Adipocyte (in vitro differentiated cells): ENCODE data around the gene CNOT10.
A peak's percentile ranks its signal among the peaks of the same experiment; 100 is the strongest.
"Not testable (repeated sequence)": the region's sequence is repeated elsewhere in the genome, so short reads cannot be mapped to it uniquely, and the experiment has no call there.

Experiments used
- DNase-seq: peaks from one replicate; pipeline ENCODE4 v3.0.0-alpha.2; 2015; ENCODE audit warnings: low read depth
- H3K27me3 ChIP-seq: replicated peaks from 2 replicates; pipeline ENCODE4 v1.7.0; 2013; ENCODE audit warnings: mild to moderate bottlenecking, low read length, moderate library complexity; ENCODE audit not compliant: control insufficient read depth, insufficient read depth
- H3K36me3 ChIP-seq: 2 replicates; pipeline ENCODE4 v1.7.0; 2013; ENCODE audit warnings: low read length, mild to moderate bottlenecking, moderate library complexity; ENCODE audit not compliant: control insufficient read depth, insufficient read depth, severe bottlenecking
- H3K4me1 ChIP-seq: 2 replicates; pipeline ENCODE4 v1.7.0; 2013; ENCODE audit warnings: mild to moderate bottlenecking, low read length, moderate library complexity; ENCODE audit not compliant: control insufficient read depth, insufficient read depth
- H3K4me3 ChIP-seq: 2 replicates; pipeline ENCODE4 v1.7.0; 2013; ENCODE audit warnings: mild to moderate bottlenecking, low read length, moderate library complexity
- H3K9ac ChIP-seq: 2 replicates; pipeline ENCODE4 v1.7.0; 2013; ENCODE audit warnings: mild to moderate bottlenecking, low read length, moderate library complexity
- H3K9me3 ChIP-seq: 2 replicates; pipeline ENCODE4 v1.7.0; 2013; ENCODE audit warnings: mild to moderate bottlenecking, low read length, moderate library complexity; ENCODE audit not compliant: control insufficient read depth

CNOT10 gene

DNA sequence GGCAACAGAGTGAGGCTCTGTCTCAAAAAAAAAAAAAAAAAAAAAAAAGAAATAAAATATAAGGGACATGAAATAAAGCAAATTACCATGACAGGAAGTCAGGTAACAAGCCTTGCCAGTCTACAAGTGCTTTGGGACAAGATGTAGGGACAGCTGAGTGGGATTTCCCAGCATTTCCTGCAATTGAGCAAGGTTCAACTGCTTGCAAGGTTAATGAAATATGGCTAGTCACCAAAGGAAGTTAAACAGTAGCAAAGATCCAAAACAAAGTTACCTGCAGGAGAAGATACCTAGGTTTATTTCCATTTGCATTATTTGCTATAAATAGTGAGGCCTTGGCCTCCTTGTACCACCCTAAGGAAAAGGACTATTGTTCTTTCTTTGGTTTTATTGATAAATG lies 22.3 kb upstream of the CNOT10 start:
- DNase-seq: no peak
- Histone ChIP-seq H3K4me3 (no peak overlapping the region), H3K36me3 (no peaks in the 10 kb centered on the region), H3K9me3 (no peaks in the 10 kb centered on the region), H3K9ac (no peak overlapping the region), H3K27me3 (peaks cover 15% of the 10 kb centered on the region), H3K4me1 (no peaks in the 10 kb centered on the region)

- not testable (repeated sequence) for H3K4me3 ChIP-seq, H3K9me3 ChIP-seq, H3K9ac ChIP-seq, H3K36me3 ChIP-seq, H3K4me1 ChIP-seq
- peaks cover 18% of the 10 kb centered on the region for H3K27me3 ChIP-seq
- peak; percentile 81 for DNase-seq
Measured at GRCh38 chr3:32664630-32665075, 20.3 kb upstream of the CNOT10 start.

GRCh38 chr3:32667072-32667582 lies 17.9 kb upstream of the CNOT10 start:
- Histone ChIP-seq H3K9me3 (peaks cover 4% of the 10 kb centered on the region), H3K4me3 (no peak overlapping the region), H3K36me3 (no peaks in the 10 kb centered on the region), H3K27me3 (peaks cover 18% of the 10 kb centered on the region), H3K9ac (no peak overlapping the region), H3K4me1 (no peaks in the 10 kb centered on the region)
- no peak for DNase-seq

DNA sequence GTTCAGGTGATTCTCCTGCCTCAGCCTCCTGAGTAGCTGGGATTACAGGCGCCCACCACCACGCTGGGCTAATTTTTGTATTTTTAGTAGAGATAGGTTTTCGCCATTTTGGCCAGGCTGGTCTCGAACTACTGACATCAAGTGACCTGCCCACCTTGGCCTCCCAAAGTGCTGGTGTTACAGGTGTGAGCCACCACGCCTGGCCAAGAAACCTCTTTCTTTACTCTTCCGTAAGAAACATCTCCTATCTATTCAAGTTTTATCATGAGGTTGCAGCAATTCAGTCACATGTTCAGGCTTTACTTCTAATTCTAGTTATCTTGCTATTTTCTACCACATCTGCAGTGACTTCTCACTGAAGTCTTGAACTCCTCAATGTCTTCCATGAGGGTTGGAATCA lies 15.8 kb upstream of the CNOT10 start:
- not testable (repeated sequence) for DNase-seq, H3K4me1 ChIP-seq

DNA sequence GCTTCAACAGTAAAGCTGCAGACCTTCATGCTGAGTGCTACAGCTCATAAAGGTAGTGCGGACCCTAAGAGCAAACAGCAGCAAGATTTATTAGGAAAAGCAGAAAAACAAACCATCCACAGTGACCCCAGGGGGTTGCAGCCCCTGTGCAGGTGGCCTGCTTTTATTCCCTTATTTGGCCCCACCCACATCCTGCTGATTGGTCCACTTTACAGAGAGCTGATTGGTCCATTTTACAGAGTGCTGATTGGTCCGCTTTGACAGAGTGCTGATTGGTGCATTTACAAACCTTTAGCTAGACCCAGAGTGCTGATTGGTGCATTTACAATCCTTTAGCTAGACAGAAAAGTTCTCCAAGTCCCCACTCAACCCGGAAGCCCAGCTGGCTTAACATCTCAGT lies 11.3 kb upstream of the CNOT10 start:
- H3K27me3 ChIP-seq: peaks cover 17% of the 10 kb centered on the region
- H3K36me3 ChIP-seq, H3K9ac ChIP-seq, H3K9me3 ChIP-seq, H3K4me1 ChIP-seq, DNase-seq, H3K4me3 ChIP-seq: not testable (repeated sequence)

More for the DNA sequence above, 15.8 kb upstream of the CNOT10 start:
- not testable (repeated sequence) for H3K36me3 ChIP-seq, H3K9me3 ChIP-seq, H3K4me3 ChIP-seq, H3K9ac ChIP-seq
- peaks cover 26% of the 10 kb centered on the region for H3K27me3 ChIP-seq

GRCh38 chr3:32675164-32675563 lies 9.8 kb upstream of the CNOT10 start:
- no peaks in the 10 kb centered on the region for H3K36me3 ChIP-seq
- H3K4me1 ChIP-seq: no peaks in the 10 kb centered on the region
- H3K9ac ChIP-seq: no peak overlapping the region
- H3K9me3 ChIP-seq: no peaks in the 10 kb centered on the region
- peaks cover 19% of the 10 kb centered on the region for H3K27me3 ChIP-seq
- H3K4me3 ChIP-seq: no peak overlapping the region
- DNase-seq: no peak

DNA sequence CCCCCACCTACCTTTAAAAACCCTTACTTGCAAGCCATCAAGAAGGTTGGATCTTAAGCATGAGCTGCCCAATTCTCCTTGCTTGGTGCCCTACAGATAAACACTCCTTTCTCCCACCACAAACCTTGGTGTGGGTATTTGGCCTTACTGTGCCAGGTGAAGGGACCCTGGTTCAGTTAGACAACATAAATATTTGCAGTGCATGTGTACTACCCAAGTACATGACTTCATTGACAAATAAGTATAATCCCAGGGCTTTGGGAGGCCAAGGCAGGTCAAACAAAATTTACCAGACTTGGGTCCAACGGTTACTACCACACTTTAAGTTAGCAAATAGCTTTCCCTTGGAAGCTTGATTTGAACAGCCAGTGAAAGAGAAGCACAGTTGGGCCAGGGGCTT lies 9.3 kb upstream of the CNOT10 start:
- H3K36me3 ChIP-seq: no peaks in the 10 kb centered on the region
- peaks cover 19% of the 10 kb centered on the region for H3K27me3 ChIP-seq
- H3K9me3 ChIP-seq: no peaks in the 10 kb centered on the region
- no peak overlapping the region for H3K4me3 ChIP-seq
- H3K9ac ChIP-seq: no peak overlapping the region
- DNase-seq: no peak
- no peaks in the 10 kb centered on the region for H3K4me1 ChIP-seq

- no peaks in the 10 kb centered on the region for H3K9me3 ChIP-seq
- peaks cover 19% of the 10 kb centered on the region for H3K4me1 ChIP-seq
- no peak overlapping the region for H3K4me3 ChIP-seq
- no peak for DNase-seq
- H3K9ac ChIP-seq: no peak overlapping the region
- H3K36me3 ChIP-seq: no peaks in the 10 kb centered on the region
- H3K27me3 ChIP-seq: peaks cover 2% of the 10 kb centered on the region
Measured at GRCh38 chr3:32681811-32682210, 3.2 kb upstream of the CNOT10 start.

- H3K9ac ChIP-seq: peak overlapping the region; percentile 85
- H3K27me3 ChIP-seq: peaks cover 2% of the 10 kb centered on the region
- DNase-seq: no peak
- no peaks in the 10 kb centered on the region for H3K9me3 ChIP-seq
- peak overlapping the region; percentile 83 for H3K4me3 ChIP-seq
- no peaks in the 10 kb centered on the region for H3K36me3 ChIP-seq
- peaks cover 20% of the 10 kb centered on the region for H3K4me1 ChIP-seq
Measured at GRCh38 chr3:32684029-32684799, 774 bp upstream of the CNOT10 start.

- no peak for DNase-seq
- Histone ChIP-seq H3K4me3 (peak overlapping the region; percentile 83), H3K4me1 (peaks cover 20% of the 10 kb centered on the region), H3K9ac (peak overlapping the region; percentile 85), H3K36me3 (no peaks in the 10 kb centered on the region), H3K9me3 (no peaks in the 10 kb centered on the region), H3K27me3 (no peaks in the 10 kb centered on the region)
Measured at GRCh38 chr3:32685543-32686185, 676 bp downstream of the CNOT10 start.

- Histone ChIP-seq H3K9me3 (no peaks in the 10 kb centered on the region), H3K4me1 (peaks cover 20% of the 10 kb centered on the region), H3K27me3 (no peaks in the 10 kb centered on the region), H3K9ac (peak overlapping the region; percentile 85), H3K4me3 (peak overlapping the region; percentile 83), H3K36me3 (no peaks in the 10 kb centered on the region)
- peak; percentile 6 for DNase-seq
Measured at GRCh38 chr3:32686713-32687112, 1.7 kb downstream of the CNOT10 start.
